ENCODE data around the gene MSX2.

DNA sequence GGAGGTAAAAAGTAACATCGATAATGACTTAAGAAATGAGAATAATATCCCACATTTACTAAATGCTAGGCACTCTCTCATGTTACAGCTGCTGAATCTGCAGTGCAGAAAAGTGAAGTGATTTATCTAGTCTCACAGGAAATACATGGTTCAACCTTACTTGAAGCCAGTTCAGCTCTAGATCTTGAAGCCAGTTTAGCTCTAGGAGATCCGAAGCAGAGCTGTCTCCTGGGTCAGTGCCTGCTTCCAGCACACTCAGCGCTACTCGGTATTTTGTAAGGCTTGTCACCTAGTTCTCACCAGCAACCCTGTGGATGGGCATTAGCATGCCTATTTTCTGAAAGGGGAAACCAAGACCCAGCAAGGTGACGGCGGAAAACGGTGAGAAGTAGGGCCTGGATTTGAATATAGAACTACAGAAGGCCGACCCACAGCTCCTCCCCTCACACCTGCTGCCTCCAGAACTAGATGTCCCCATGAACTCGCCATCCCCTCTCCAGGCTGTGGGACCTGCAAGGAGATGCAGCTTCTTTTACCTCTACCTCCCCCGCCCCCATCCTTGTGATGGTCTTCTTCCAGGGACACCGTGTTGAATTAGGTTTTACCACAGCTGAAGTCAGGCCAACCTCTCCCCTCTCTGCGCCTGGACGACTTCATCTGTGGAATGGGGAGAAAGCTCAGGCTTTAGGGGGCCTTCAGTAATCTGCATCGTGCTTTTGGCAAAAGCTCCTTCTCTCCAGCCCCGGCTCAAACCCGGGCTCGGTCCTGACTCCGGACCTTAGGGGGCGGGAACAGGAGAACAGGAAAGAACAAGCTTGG, 4.4 kb upstream of the MSX2 start:
- TF ChIP-seq, protein P1, sequence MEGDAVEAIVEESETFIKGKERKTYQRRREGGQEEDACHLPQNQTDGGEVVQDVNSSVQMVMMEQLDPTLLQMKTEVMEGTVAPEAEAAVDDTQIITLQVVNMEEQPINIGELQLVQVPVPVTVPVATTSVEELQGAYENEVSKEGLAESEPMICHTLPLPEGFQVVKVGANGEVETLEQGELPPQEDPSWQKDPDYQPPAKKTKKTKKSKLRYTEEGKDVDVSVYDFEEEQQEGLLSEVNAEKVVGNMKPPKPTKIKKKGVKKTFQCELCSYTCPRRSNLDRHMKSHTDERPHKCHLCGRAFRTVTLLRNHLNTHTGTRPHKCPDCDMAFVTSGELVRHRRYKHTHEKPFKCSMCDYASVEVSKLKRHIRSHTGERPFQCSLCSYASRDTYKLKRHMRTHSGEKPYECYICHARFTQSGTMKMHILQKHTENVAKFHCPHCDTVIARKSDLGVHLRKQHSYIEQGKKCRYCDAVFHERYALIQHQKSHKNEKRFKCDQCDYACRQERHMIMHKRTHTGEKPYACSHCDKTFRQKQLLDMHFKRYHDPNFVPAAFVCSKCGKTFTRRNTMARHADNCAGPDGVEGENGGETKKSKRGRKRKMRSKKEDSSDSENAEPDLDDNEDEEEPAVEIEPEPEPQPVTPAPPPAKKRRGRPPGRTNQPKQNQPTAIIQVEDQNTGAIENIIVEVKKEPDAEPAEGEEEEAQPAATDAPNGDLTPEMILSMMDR (IDR thresholded peaks at IDR 0.05), result no peak
- TF ChIP-seq POLR2A (IDR thresholded peaks at IDR 0.05), result no peak
